ENCODE data around the gene RANBP3L.
"Not testable (repeated sequence)": the region's sequence is repeated elsewhere in the genome, so short reads cannot be mapped to it uniquely, and the experiment has no call there.

The RANBP3L gene

DNA sequence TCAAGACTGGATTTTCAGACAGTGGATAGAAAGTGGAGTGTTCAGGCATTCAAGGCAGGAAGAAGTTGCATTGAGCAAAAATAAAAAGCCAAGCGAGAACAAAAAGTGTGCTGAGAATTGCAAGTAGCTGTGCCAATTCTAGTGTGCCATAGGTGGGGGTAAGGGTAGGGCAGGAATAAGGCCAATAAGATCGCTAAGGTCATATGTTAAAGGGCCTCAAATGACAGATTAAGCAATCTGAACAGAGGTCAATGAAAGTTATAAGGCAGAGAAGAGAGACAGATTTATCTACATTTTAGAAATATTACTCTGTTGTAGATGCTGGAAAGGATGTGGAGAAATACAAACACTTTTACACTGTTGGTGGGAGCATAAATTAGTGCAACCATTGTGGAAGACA lies 96.4 kb downstream of the RANBP3L start:
- no peak for DNase-seq (ENCODE audit: low read depth)
- TF ChIP-seq, protein P1, sequence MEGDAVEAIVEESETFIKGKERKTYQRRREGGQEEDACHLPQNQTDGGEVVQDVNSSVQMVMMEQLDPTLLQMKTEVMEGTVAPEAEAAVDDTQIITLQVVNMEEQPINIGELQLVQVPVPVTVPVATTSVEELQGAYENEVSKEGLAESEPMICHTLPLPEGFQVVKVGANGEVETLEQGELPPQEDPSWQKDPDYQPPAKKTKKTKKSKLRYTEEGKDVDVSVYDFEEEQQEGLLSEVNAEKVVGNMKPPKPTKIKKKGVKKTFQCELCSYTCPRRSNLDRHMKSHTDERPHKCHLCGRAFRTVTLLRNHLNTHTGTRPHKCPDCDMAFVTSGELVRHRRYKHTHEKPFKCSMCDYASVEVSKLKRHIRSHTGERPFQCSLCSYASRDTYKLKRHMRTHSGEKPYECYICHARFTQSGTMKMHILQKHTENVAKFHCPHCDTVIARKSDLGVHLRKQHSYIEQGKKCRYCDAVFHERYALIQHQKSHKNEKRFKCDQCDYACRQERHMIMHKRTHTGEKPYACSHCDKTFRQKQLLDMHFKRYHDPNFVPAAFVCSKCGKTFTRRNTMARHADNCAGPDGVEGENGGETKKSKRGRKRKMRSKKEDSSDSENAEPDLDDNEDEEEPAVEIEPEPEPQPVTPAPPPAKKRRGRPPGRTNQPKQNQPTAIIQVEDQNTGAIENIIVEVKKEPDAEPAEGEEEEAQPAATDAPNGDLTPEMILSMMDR (IDR thresholded peaks at IDR 0.05; ENCODE audit: insufficient read depth, low read depth, low read length, missing control alignments) = no peak
- H3K4me3 ChIP-seq (ENCODE audit: low read depth, low read length) = no peak overlapping the region

- no peak for DNase-seq (ENCODE audit: low read depth)
- H3K4me3 ChIP-seq (ENCODE audit: low read depth, low read length) = no peak overlapping the region
- TF ChIP-seq, protein P1 (IDR thresholded peaks at IDR 0.05; ENCODE audit: insufficient read depth, low read depth, low read length, missing control alignments) = no peak
Measured at GRCh38 chr5:36202521-36202961, 99.2 kb downstream of the RANBP3L start.

DNA sequence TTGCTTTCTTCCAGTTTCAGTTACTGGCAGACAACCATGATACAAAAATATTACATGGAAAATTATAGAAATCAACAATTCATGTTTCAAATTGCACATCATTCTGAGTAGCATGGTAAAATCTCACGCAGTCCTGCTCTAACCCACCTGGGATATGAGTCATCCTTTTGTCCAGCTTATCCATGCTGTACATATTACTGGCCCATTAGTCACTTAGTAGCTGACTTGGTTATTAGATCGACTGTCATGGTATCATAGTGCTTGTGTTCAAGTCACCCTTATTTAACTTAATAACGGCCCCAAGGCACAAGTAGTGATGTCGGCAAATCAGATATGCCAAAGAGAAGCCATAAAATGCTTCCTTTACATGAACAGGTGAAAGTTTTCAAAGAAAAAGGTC lies 101.2 kb downstream of the RANBP3L start:
- TF ChIP-seq, protein P1 (IDR thresholded peaks at IDR 0.05; ENCODE audit: insufficient read depth, low read depth, low read length, missing control alignments) = no peak
- H3K4me3 ChIP-seq (ENCODE audit: low read depth, low read length) = no peak overlapping the region
- DNase-seq (ENCODE audit: low read depth) = no peak

GRCh38 chr5:36199620-36200019 lies 102.1 kb downstream of the RANBP3L start:
- no peak overlapping the region for H3K4me3 ChIP-seq (ENCODE audit: low read depth, low read length)
- DNase-seq (ENCODE audit: low read depth) = no peak
- TF ChIP-seq, protein P1 (IDR thresholded peaks at IDR 0.05; ENCODE audit: insufficient read depth, low read depth, low read length, missing control alignments) = no peak

- not testable (repeated sequence) for DNase-seq (ENCODE audit: low read depth); H3K4me3 ChIP-seq (ENCODE audit: low read depth, low read length)
Measured at GRCh38 chr5:36198783-36199182, 102.9 kb downstream of the RANBP3L start.

Measured in GM12865 (cell line).